GM18870 (cell line): ENCODE results near the gene MAML1.
A peak's percentile ranks its signal among the peaks of the same experiment; 100 is the strongest.
"Not testable (repeated sequence)": the region's sequence is repeated elsewhere in the genome, so short reads cannot be mapped to it uniquely, and the experiment has no call there.

Source experiments
- ATAC-seq: cut with Tn5 transposase; IDR thresholded peaks from one replicate; pipeline ENCODE4 v1.9.1; 2021; ENCODE audit warnings: moderate library complexity; ENCODE audit not compliant: unreplicated experiment

Gene MAML1, protein sequence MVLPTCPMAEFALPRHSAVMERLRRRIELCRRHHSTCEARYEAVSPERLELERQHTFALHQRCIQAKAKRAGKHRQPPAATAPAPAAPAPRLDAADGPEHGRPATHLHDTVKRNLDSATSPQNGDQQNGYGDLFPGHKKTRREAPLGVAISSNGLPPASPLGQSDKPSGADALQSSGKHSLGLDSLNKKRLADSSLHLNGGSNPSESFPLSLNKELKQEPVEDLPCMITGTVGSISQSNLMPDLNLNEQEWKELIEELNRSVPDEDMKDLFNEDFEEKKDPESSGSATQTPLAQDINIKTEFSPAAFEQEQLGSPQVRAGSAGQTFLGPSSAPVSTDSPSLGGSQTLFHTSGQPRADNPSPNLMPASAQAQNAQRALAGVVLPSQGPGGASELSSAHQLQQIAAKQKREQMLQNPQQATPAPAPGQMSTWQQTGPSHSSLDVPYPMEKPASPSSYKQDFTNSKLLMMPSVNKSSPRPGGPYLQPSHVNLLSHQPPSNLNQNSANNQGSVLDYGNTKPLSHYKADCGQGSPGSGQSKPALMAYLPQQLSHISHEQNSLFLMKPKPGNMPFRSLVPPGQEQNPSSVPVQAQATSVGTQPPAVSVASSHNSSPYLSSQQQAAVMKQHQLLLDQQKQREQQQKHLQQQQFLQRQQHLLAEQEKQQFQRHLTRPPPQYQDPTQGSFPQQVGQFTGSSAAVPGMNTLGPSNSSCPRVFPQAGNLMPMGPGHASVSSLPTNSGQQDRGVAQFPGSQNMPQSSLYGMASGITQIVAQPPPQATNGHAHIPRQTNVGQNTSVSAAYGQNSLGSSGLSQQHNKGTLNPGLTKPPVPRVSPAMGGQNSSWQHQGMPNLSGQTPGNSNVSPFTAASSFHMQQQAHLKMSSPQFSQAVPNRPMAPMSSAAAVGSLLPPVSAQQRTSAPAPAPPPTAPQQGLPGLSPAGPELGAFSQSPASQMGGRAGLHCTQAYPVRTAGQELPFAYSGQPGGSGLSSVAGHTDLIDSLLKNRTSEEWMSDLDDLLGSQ

DNA sequence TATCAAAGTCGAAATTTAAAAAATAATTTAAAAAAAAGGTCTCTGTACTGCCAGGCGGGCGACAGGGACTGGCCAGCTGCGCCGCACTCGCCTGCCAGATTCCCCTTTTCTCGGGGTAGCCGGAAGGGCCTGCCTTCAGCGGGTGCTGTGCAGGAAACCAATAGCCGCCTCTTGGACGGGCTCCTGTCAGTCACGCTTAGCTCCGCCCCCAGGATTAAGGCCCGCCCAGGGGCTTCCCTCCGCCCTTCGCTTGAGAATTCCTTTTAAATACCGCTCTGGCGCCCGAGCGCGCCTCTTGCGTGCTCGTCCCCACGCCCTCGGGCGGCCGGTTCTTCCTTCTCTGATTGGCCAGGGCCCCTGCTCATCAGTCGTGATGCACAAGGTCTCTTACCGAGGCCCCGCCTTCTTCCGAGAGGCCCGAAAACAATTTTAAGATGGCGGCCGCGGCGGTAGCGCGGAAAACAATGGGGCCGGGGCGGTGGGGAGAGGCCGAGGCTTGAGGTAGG, at the start of gene MAML1:
Gene MAML1, plus strand, starts transcription at position 411 of the 506 bp plus-strand sequence. CDS start 291 bp downstream, outside the sequence.
- ATAC-seq: peak; percentile 94

DNA sequence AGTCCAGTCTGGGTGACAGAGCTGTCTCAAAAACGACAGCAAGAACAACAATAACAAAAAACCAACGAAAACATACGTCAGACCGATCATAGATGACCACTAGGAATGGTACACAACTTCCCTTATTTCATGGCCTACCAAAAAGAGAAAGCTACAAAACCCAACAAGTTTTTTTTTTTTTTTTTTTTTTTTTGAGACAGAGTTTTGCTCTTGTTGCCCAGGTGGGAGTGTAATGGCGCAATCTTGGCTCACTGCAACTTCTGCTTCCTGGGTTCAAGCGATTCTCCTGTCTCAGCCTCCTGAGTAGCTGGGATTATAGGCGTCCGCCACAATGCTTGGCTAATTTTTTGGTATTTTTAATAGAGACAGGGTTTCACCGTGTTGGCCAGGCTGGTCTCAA, 43.4 kb upstream of the MAML1 start:
- ATAC-seq: not testable (repeated sequence)

DNA sequence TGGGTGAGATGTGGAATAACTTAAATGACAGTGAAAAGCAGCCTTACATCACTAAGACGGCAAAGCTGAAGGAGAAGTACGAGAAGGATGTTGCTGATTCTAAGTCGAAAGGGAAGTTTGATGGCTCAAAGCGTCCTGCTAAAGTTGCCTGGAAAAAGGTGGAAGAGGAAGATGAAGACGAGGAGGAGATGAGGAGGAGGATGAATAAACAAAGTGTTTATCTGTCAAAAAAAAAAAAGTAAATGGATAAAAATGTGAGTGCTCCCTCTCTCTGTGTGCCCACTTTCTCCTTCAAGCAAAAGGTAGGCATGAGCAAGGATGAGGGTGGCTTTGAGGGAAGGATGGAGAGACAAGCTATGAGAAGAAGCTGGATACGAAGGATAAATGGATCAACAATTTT, 38.1 kb upstream of the MAML1 start:
- no peak for ATAC-seq

DNA sequence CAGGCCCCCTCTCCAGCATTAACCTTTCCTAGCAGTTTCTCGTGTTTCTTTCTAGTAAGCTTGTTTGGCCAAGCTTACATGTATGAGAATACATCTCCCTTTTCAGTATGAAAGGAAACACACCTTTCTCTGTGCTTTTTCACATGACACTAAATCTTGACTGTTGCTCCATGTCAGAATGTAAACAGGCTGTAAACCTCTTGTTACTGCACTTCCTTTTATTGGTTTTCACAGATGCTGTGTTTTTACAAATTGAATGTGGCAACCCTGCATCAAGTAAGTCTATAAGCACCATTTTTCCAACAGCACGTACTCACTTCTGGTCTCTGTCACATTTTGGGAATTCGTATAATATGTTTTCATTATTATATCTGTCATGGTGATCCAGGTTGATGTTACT, 36.0 kb upstream of the MAML1 start:
- ATAC-seq: no peak

DNA sequence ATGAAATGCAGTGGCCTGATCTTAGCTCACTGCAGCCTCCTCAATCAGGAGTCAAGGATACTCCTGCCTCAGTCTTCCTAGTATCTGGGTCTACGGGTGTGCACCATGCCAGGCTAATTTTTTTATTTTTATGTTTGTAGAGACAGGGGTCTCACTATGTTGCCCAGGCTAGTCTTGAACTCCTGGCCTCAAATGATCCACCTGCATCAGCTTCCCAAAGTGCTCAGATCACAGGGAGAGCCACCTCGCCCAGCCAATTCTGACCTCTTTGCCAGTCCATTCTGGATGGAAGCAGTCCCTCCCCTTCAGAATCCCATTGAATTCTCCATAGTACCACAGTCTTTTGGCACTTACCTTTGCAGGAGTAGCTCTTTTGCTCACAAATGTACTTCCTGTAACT, 35.5 kb upstream of the MAML1 start:
- ATAC-seq: no peak

DNA sequence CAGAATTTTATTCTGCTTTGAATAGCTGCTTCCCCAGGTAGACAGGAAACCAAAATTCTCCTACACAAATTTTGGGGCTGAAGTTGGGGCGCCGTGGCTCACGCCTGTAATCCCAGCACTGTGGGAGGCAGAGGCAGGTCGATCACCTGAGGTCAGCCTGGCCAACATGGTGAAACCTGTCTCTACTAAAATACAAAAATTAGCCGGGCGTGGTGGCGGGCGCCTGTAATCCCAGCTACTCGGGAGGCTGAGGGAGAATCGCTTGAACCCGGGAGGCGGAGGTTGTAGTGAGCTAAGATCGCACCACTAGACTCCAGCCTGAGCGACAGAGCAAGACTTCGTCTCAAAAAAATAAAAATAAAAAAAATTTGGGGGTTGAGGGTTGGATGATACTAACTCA, 35.1 kb upstream of the MAML1 start:
- ATAC-seq: not testable (repeated sequence)

DNA sequence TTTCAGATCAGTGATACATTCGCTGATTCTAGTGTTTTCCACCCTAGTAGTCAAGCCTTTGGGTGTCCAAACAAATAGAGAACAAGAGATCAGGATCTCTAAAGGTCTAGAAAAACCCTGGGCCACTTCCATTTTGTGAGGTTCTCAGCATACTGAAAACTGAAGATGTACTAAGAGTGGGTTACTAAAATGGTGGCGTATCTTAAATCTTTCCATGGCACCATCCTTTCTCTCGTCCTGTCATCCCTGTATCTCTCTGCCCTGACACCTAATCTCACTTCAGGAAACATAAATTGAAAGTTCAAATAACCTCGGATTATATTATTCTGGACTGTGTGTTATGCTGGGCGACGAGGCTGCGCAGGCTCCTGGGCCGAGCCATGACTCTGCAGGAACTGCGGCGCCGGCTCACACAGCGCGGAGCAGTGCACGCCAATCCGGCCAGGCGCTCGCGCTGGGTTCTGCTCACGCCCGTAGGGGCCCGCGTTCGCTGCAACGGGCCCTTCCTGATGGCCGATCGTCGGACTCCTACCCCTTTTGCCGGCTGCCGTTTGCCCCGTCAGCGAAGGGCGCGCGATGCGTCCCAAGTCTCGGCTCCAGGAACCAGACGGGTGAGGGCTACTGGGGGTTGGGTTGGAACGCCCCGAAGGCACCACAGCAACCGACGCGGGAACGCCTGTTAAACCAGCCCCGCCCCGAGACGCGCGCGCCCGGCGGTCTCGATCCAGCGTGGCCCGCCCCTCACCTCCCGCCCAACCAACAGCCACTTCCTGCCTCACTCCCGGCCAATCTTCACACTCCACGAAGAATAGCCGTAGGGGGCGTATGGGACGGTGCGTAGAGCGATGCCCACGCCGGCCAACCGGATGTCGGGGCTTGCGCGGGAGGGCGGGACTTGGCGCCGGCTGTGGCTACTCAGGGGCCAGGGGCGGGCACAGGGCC, 34.4 kb upstream of the MAML1 start:
- ATAC-seq: peak; percentile 81

DNA sequence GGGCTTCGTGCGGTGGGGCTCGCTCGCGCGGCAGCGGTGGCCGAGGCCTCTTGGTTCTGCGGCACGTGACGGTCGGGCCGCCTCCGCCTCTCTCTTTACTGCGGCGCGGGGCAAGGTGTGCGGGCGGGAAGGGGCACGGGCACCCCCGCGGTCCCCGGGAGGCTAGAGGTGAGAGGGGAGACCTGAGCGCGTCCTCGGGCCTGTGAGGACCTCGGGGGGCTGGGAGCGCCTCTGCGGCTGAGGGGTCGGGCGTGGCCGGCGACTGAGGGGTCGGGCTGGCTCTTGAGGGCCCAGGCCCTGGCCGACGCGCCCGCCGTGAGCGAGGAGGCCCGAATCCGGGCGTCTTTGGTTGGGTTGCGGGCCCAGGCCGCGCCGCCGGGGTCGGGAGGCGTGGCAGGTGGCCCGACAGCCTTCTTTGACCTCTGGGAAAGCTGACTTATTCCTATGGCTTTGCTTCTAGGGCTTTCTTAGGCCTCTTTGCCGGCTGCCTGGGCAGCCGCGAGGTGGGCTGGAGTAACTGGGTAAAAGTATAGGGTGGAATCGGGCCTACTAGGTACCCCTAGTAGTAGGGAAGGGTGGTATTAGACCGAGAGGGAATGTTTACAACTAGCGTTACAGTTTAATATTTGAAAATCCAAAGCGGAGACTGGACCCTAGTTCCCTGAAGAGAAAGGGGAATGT, 33.5 kb upstream of the MAML1 start, which contains the start of gene CANX:
Gene CANX, plus strand, starts transcription at position 33 of the 681 bp plus-strand sequence. CDS start 6,715 bp downstream, outside the sequence.
- peak; percentile 0 for ATAC-seq

DNA sequence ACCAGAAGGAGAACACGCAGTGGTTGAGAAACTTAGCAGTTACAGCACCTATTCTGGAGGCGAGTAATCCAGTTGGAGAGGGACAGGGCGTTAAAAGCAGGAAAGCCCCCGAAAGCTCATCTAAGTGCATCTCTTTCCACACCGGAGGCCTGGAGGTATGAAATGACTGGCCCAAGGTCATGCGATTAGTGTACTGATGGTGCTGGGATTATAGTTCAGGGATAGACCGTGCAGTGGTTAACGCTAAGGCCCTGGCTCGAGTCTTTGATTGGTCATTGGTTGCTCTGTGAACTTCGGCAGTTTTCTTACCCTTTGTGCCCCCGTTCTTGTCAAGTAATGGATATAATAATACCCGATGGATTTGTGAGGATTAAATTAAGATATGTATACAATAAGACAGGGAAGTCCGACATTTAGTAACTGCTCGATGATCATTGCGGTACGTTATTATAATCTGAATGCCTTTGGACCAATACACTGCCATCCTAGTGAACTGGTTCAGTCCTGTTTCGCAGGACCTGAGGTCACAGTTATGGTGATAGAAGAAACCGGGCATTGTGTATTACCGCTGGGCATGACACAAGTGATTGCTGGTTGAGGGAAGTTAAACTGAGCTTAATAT, 32.9 kb upstream of the MAML1 start:
- ATAC-seq: peak; percentile 35

DNA sequence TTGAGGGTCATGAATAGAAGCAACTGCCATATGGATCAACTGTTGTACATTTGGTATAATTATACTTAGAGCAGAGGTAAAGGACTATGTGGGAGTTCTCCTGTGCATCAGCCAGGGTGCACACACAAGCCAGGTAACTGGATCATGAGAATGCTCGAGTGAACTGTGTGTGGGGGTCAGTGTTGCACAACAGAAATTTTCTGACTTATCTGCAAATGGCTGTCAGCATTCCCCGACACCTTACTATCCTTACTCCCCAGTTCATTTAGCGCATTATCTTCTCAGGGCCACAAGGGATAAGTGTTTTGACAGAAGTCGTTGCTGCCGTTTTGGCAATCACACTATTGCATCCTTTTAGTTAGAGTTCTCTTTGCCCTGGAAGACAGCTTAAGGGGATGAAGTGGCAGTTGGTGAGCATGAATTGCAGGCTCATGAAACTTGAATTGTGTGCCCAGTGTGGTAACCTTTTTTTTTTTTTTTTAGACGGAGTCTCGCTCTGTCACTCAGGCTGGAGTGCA, 32.2 kb upstream of the MAML1 start:
- ATAC-seq: no peak

DNA sequence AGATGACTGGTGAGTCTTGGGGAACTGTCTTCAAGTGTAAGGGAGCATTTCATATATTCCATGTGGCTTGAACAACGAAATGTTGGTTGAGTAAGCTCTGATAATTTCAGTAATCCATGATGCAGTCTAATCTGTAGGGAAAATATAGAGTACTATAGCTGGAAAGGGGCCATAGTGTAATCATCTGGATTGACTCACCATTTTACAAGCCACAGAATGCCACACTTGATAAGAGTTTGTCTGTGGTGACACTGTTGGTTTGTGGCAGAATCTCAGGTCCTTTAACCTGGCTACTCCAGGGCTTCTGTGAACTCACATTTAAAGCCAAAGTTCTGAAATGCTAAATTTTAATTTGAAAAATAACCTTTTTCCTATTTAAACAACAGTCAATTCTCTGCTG, 16.3 kb upstream of the MAML1 start:
- no peak for ATAC-seq

DNA sequence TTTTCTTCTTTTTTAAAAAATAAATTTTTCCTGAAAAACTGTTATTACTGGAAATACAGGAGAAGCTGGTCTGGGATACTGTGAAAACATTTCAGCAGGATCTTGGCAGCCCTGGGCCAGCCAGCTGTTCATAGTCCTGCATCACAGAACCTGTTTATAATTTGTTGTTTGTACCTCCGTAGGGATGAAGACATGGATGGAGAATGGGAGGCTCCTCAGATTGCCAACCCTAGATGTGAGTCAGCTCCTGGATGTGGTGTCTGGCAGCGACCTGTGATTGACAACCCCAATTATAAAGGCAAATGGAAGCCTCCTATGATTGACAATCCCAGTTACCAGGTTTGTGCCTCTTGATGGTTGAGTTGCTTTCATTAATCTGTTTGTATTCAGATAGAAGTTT, 12.4 kb upstream of the MAML1 start:
- no peak for ATAC-seq

DNA sequence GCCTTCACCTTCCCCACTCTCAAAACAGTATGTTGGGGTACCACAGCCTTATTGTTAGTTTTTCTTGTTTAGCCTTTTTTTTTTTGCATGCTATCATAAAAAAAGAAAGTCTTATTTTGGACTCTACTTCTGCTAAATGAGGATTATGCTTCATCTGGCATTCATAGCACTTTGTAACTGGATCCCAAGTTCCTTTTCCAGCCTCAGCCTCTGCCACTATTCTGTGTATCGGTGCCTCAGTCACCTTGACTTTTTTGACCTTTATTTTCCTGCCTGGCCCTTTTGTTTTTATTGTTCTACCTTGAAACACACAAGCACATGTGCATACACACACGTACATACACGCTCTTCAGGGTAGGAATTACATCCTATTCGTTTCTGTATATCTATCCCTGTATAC, 8.5 kb upstream of the MAML1 start:
- no peak for ATAC-seq

DNA sequence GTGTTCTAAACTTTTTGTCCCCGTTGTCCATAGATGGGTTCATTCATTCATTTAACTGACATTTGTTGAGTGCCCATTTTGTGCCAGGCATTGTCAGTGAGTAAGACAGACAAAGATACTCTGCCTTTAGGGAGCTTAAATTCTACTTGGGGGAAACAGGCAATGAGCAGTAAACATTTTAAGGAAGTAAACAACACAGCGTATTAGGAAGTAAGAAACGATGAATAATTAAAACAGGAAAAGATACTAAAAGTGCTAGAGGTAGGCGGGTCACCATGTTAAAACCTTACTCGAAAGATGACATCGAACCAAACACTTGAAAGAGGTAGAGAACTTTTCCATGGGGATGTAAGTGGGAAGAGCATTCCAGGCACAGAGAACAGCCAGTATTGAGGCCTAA, 5.5 kb upstream of the MAML1 start:
- ATAC-seq: no peak

DNA sequence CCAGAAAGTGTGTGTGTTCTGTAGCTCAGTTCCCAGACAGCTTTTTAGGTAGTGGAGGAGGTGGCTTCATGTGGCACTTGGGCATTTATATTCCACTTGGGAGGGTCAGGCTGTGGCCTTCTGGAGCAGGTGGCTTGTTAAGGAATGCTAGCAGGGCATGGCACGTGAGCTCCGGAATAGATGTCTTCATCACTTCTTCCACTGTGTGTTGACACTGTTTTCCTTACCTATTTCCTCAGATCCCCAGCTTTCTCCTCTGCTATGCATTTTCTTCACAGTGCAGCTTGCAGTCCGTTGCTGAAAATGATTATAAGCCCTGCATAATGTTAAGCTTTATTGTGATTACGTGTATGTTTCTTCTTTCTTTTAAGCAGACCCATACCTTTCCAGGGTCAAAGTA, 3.3 kb upstream of the MAML1 start:
- no peak for ATAC-seq

DNA sequence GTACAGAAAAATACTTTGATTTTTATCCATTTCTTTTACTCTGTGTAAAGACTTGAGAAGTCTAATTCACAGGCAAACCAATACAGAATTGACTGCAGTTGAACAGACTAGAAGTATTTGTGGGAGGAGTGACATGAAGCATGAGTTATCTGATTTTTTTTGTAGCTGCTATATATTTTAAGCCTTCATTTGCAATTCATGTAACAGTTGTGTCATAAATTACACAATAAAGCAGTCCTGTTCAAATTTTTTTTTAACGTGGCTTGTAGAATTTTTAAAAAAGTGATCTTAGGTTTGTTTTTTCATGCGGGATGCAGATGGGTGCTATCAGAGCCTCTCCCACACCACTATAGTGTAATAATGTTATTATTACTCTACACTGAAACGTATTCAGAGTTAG, 2.9 kb upstream of the MAML1 start:
- no peak for ATAC-seq

DNA sequence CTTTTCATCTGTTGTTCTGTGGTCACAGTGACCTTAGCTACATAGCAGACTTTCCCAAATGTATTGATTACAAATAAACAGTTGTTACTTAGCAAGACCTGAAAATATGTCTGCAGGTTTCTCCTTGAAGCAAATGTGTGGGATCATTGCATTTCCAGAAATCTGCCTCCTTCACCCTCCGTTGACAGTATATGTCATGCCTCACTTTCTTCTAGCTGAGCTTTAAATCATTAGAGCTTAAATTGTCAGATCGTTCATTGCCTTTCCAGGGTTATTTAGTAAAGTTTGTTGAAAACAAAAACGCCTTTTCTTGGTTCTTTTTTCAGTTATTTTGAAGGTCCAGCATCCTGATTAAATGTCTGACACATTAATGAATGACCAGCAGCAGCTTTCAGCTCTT, 2.3 kb upstream of the MAML1 start:
- ATAC-seq: no peak

DNA sequence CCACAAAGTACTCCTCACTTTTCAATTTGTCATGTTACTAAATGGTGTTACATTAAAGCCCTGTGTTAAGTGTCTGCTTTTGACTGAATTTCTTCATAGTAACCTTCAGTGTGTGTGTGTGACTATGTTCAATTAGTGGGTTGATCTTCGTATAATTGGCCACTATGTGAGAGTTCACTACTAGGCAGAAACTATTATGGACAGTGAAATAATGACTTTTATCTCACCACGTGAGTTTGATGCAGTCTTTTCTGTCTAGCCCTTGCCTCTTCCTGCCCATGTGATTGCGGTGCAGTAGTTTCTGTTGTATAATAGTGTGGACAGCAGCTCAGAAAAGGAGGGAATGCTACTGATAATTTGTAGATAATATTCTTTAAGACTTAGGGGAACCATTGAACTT, 1.8 kb upstream of the MAML1 start:
- ATAC-seq: no peak

DNA sequence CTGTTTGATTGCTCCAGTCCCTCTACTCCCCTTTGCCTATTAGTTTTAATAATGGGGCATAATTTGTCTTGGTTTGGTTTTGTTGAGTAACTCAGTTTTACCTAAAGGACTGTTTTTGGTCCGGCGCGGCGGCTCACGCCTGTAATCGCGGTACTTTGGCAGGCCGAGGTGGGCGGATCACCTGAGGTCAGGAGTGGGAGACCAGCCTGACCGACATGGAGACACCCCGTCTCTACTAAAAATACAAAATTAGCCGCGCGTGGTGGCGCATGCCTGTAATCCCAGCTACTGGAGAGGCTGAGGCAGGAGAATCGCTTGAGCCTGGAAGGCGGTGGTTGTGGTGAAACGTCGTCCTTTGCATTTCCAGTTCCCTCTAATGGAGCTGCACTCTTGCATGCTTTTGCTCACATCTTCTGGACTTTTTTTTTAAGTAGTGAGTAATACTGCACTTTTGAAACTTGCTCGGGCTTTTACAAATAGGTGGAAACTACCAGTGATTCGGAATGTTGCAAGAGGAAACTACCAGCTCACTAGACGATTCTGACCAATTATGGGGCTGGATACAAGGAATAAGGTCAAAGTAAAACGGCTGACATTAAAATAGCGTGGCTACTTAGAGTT, 721 bp upstream of the MAML1 start:
- ATAC-seq: peak; percentile 29
